ENCODE data around the gene ZNF300. TPM values are rescaled to one million over a fixed set of nuclear protein-coding genes. Genes with fewer than 3 reads are reported as not detected.
"Not testable (repeated sequence)": the region's sequence is repeated elsewhere in the genome, so short reads cannot be mapped to it uniquely, and the experiment has no call there.

ZNF300 gene
- total and polyA plus RNA-seq, 2 experiments from 2014 or later, result 8.6 to 9.2 TPM

GRCh38 chr5:150895431-150896428 lies 9.1 kb downstream of the ZNF300 start:
- no peak overlapping the region for H3K4me3 ChIP-seq
- H3K36me3 ChIP-seq, result peaks cover 7% of the 10 kb centered on the region
- TF ChIP-seq CTCF (IDR thresholded peaks at IDR 0.05; ENCODE audit: low read depth, low read length), result no peak
- H3K27ac ChIP-seq, result no peak overlapping the region
- H3K9me3 ChIP-seq (ENCODE audit: low read depth), result peaks cover 3% of the 10 kb centered on the region
- DNase-seq (ENCODE audit: low read depth in 1 of 2, low spot score in 1 of 2), result no peak
- H3K4me1 ChIP-seq (ENCODE audit: low read depth), result no peaks in the 10 kb centered on the region
- H3K27me3 ChIP-seq, result no peaks in the 10 kb centered on the region

- TF ChIP-seq CTCF (IDR thresholded peaks at IDR 0.05; ENCODE audit: low read depth, low read length), result no peak
These were observed 25.4 kb downstream of the ZNF300 start for GRCh38 chr5:150879358-150879757.

GRCh38 chr5:150862070-150862469 lies 42.7 kb downstream of the ZNF300 start:
- no peaks in the 10 kb centered on the region for H3K36me3 ChIP-seq
- no peak overlapping the region for H3K27ac ChIP-seq
- no peaks in the 10 kb centered on the region for H3K27me3 ChIP-seq
- H3K4me1 ChIP-seq (ENCODE audit: low read depth), result no peaks in the 10 kb centered on the region
- no peak overlapping the region for H3K4me3 ChIP-seq
- TF ChIP-seq CTCF (IDR thresholded peaks at IDR 0.05; ENCODE audit: low read depth, low read length), result no peak
- DNase-seq (ENCODE audit: low read depth in 1 of 2, low spot score in 1 of 2), result no peak
- no peaks in the 10 kb centered on the region for H3K9me3 ChIP-seq (ENCODE audit: low read depth)

More at GRCh38 chr5:150879358-150879757, 25.4 kb downstream of the ZNF300 start:
- no peaks in the 10 kb centered on the region for H3K4me1 ChIP-seq (ENCODE audit: low read depth)
- H3K27me3 ChIP-seq, result no peaks in the 10 kb centered on the region
- H3K36me3 ChIP-seq, result no peaks in the 10 kb centered on the region
- no peak overlapping the region for H3K4me3 ChIP-seq
- no peak for DNase-seq (ENCODE audit: low read depth in 1 of 2, low spot score in 1 of 2)
- H3K27ac ChIP-seq, result no peak overlapping the region
- no peaks in the 10 kb centered on the region for H3K9me3 ChIP-seq (ENCODE audit: low read depth)

- H3K36me3 ChIP-seq, result no peaks in the 10 kb centered on the region
- DNase-seq (ENCODE audit: low read depth in 1 of 2, low spot score in 1 of 2), result no peak
- H3K4me1 ChIP-seq (ENCODE audit: low read depth), result no peaks in the 10 kb centered on the region
- no peak overlapping the region for H3K4me3 ChIP-seq
- no peak for TF ChIP-seq CTCF (IDR thresholded peaks at IDR 0.05; ENCODE audit: low read depth, low read length)
- H3K9me3 ChIP-seq (ENCODE audit: low read depth), result no peaks in the 10 kb centered on the region
- H3K27ac ChIP-seq, result no peak overlapping the region
- no peaks in the 10 kb centered on the region for H3K27me3 ChIP-seq
These were observed 44.4 kb downstream of the ZNF300 start for GRCh38 chr5:150860246-150860821.

GRCh38 chr5:150856700-150857099 lies 48.1 kb downstream of the ZNF300 start:
- not testable (repeated sequence) for H3K4me1 ChIP-seq (ENCODE audit: low read depth); DNase-seq (ENCODE audit: low read depth in 1 of 2, low spot score in 1 of 2); H3K9me3 ChIP-seq (ENCODE audit: low read depth); H3K36me3 ChIP-seq; H3K27ac ChIP-seq; H3K27me3 ChIP-seq; H3K4me3 ChIP-seq

GRCh38 chr5:150853561-150853960 lies 51.2 kb downstream of the ZNF300 start:
- Histone ChIP-seq H3K4me1 (ENCODE audit: low read depth) (no peaks in the 10 kb centered on the region), H3K4me3 (no peak overlapping the region), H3K9me3 (ENCODE audit: low read depth) (no peaks in the 10 kb centered on the region), H3K36me3 (no peaks in the 10 kb centered on the region), H3K27ac (no peak overlapping the region), H3K27me3 (no peaks in the 10 kb centered on the region)
- no peak for TF ChIP-seq CTCF (IDR thresholded peaks at IDR 0.05; ENCODE audit: low read depth, low read length)
- DNase-seq (ENCODE audit: low read depth in 1 of 2, low spot score in 1 of 2), result no peak

Data from cardiac muscle cell (in vitro differentiated cells and primary cell).